ENCODE data around the gene KRTAP9-2.

- TF ChIP-seq, protein P1, sequence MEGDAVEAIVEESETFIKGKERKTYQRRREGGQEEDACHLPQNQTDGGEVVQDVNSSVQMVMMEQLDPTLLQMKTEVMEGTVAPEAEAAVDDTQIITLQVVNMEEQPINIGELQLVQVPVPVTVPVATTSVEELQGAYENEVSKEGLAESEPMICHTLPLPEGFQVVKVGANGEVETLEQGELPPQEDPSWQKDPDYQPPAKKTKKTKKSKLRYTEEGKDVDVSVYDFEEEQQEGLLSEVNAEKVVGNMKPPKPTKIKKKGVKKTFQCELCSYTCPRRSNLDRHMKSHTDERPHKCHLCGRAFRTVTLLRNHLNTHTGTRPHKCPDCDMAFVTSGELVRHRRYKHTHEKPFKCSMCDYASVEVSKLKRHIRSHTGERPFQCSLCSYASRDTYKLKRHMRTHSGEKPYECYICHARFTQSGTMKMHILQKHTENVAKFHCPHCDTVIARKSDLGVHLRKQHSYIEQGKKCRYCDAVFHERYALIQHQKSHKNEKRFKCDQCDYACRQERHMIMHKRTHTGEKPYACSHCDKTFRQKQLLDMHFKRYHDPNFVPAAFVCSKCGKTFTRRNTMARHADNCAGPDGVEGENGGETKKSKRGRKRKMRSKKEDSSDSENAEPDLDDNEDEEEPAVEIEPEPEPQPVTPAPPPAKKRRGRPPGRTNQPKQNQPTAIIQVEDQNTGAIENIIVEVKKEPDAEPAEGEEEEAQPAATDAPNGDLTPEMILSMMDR (IDR thresholded peaks at IDR 0.05 in 8 of 11, conservative IDR thresholded peaks at IDR 0.05 in 3 of 11), result no peak
- TF ChIP-seq POLR2A (IDR thresholded peaks at IDR 0.05), result no peak
- TF ChIP-seq POLR2AphosphoS5 (IDR thresholded peaks at IDR 0.05), result no peak
Observed at GRCh38 chr17:41231731-41232130, 5.3 kb downstream of the KRTAP9-2 start.
